ENCODE results near the gene AZGP1.
A peak's percentile ranks its signal among the peaks of the same experiment; 100 is the strongest.

AZGP1 gene

DNA sequence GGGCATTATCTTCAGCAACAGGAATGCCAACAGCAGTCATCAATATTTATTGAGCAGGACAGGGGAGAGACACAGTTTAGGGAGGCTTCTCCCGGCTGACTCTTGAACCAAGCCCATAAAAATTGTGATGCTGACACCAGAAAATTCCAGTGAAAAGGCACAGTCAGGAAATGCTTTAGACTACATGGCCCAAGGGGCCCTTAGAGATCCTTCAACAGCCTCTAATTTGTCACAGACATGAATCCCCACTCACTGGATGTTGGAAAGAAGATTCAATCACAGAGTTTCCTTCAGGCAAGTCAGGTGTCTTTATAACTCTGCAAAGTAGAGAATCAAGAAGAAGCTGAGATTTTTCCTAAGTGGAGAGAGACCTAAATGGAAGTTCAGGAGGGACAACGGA, 47.6 kb downstream of the AZGP1 start:
- Histone ChIP-seq H3K27ac (no peak overlapping the region), H3K27me3 (peaks cover 16% of the 10 kb centered on the region; the same call in 1 of the 2 replicates), H3K4me2 (no peak overlapping the region), H3K4me3 (no peak overlapping the region), H3K4me1 (peaks cover 14% of the 10 kb centered on the region), H3K36me3 (no peaks in the 10 kb centered on the region), H3K9me3 (no peaks in the 10 kb centered on the region), H3K9ac (no peak overlapping the region), H4K20me1 (no peaks in the 10 kb centered on the region)
- TF ChIP-seq Cebpa-rat (IDR thresholded peaks at IDR 0.05): no peak

DNA sequence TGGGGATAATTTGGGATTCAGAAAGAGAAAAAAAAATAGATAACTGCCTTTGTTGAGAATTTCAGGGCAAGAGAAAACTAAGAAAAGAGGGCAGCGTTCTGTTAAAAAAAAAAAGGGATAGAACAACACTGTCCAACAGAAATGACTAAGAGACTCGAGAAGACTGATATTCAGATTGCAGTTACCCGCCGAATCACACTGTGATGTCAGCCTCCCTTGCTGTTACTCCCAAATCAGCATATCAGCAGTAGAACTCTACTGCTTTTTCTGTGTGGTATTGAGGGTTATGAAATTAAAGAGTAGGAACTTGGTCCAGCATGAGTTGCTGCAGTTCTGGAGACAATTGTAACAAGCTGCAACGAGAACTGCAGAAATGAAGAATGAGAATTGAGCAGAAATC, 48.3 kb downstream of the AZGP1 start:
- H3K4me3 ChIP-seq: no peak overlapping the region
- H3K27ac ChIP-seq: no peak overlapping the region
- H3K9ac ChIP-seq: no peak overlapping the region
- H3K27me3 ChIP-seq: peaks cover 16% of the 10 kb centered on the region; the same call in 1 of the 2 replicates
- no peaks in the 10 kb centered on the region for H3K9me3 ChIP-seq
- H3K36me3 ChIP-seq: no peaks in the 10 kb centered on the region
- peaks cover 14% of the 10 kb centered on the region for H3K4me1 ChIP-seq
- H4K20me1 ChIP-seq: no peaks in the 10 kb centered on the region
- TF ChIP-seq Cebpa-rat (IDR thresholded peaks at IDR 0.05): no peak
- no peak overlapping the region for H3K4me2 ChIP-seq

DNA sequence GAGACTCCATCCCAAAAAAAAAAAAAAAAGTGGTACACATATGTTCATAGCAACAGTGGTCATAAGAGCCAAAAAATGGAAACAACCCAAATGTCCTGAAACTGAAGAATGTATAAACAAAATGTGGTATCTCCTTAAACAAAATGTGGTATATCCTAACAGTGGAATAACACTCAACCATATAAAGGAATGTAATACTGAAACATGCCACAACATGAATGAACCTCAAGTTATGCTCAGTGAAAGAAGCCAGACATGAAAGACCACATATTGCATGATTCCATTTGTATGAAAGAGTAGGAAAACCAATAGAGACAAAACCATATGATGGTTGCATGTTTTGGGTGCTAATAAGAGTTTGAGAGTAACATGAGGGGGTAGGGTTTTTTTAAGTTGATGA, 49.5 kb downstream of the AZGP1 start:
- no peak overlapping the region for H3K27ac ChIP-seq
- H4K20me1 ChIP-seq: no peaks in the 10 kb centered on the region
- H3K4me1 ChIP-seq: peaks cover 14% of the 10 kb centered on the region
- peaks cover 3% of the 10 kb centered on the region; the same call in 1 of the 2 replicates for H3K36me3 ChIP-seq
- H3K27me3 ChIP-seq: peaks cover 16% of the 10 kb centered on the region; the same call in 1 of the 2 replicates
- no peak overlapping the region for H3K9ac ChIP-seq
- no peak for TF ChIP-seq Cebpa-rat (IDR thresholded peaks at IDR 0.05)
- H3K4me2 ChIP-seq: no peak overlapping the region
- H3K4me3 ChIP-seq: no peak overlapping the region
- H3K9me3 ChIP-seq: no peaks in the 10 kb centered on the region

DNA sequence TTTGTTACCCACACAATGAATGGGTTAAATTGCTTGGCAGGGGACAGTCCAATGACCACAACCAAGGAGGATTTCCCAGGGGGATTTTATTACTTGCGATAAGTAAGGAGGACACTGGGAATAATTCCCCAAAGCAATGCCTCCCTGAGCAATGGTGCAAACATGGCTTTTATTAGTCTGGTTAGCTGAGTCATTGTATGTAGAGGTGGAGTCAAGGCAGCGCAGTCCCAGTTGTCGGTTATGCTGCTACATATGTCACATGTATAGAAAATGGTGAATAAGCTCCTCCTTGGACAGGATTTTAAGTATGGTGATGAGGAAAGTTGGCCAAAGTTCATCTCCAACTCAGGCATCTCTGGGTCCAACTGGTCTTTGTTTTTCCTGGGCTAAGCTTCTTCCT, 52.6 kb downstream of the AZGP1 start:
- H3K4me1 ChIP-seq: peaks cover 13% of the 10 kb centered on the region
- H3K36me3 ChIP-seq: peaks cover 7% of the 10 kb centered on the region; the same call in 1 of the 2 replicates
- no peak overlapping the region for H3K9ac ChIP-seq
- peaks cover 7% of the 10 kb centered on the region; the same call in 1 of the 2 replicates for H3K27me3 ChIP-seq
- no peak overlapping the region for H3K4me3 ChIP-seq
- no peak overlapping the region for H3K4me2 ChIP-seq
- no peak for TF ChIP-seq Cebpa-rat (IDR thresholded peaks at IDR 0.05)
- no peaks in the 10 kb centered on the region for H3K9me3 ChIP-seq
- no peak overlapping the region for H3K27ac ChIP-seq
- peaks cover 9% of the 10 kb centered on the region; the same call in 1 of the 2 replicates for H4K20me1 ChIP-seq

DNA sequence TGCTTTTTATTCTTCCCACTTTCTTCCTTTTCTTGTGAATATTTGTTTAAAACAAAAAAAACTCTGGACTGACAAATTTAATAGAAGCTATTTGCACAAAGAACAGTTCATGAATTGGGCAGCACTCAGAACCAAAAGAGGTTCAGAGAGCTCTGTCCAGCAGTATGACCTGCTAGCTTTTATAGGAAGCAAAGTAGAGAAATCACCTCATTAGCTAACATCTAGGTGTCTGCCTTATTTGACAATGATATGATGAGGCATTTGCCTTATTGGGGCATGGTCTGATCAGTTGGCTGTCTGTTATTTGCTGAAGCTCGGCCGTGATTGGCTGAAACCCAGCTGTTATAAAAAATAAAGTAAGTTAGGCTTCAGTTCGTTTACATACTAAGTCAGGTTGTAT, 55.7 kb downstream of the AZGP1 start:
- Histone ChIP-seq H3K27ac (peak overlapping the region; percentile 92), H3K9me3 (no peaks in the 10 kb centered on the region), H3K9ac (peak overlapping the region; percentile 95), H3K4me3 (peak overlapping the region; percentile 93), H3K27me3 (no peaks in the 10 kb centered on the region), H4K20me1 (peaks cover 39% of the 10 kb centered on the region), H3K4me2 (peak overlapping the region; percentile 80), H3K36me3 (peaks cover 35% of the 10 kb centered on the region), H3K4me1 (peaks cover 34% of the 10 kb centered on the region)
- TF ChIP-seq Cebpa-rat (IDR thresholded peaks at IDR 0.05): no peak

DNA sequence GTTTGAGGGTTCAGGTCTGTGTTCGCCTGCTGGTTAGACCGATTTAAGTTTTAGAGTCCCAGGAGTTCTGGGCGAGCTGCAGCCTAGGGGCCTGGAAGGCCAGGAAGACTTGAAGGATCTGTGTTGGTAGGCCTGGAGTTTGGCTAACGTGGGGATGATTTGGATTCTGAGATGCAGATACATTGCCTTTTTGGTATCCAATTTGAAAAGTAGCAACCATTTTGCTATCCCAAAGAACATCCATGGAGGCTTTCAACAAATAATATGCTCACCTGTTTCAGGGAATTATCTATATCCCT, 56.1 kb downstream of the AZGP1 start:
- Histone ChIP-seq H3K9ac (peak overlapping the region; percentile 95), H3K9me3 (no peaks in the 10 kb centered on the region), H3K27me3 (no peaks in the 10 kb centered on the region), H3K27ac (peak overlapping the region; percentile 92), H3K4me3 (peak overlapping the region; percentile 93), H3K36me3 (peaks cover 39% of the 10 kb centered on the region), H4K20me1 (peaks cover 43% of the 10 kb centered on the region), H3K4me2 (peak overlapping the region; percentile 80), H3K4me1 (peaks cover 34% of the 10 kb centered on the region)
- TF ChIP-seq Cebpa-rat (IDR thresholded peaks at IDR 0.05): no peak

DNA sequence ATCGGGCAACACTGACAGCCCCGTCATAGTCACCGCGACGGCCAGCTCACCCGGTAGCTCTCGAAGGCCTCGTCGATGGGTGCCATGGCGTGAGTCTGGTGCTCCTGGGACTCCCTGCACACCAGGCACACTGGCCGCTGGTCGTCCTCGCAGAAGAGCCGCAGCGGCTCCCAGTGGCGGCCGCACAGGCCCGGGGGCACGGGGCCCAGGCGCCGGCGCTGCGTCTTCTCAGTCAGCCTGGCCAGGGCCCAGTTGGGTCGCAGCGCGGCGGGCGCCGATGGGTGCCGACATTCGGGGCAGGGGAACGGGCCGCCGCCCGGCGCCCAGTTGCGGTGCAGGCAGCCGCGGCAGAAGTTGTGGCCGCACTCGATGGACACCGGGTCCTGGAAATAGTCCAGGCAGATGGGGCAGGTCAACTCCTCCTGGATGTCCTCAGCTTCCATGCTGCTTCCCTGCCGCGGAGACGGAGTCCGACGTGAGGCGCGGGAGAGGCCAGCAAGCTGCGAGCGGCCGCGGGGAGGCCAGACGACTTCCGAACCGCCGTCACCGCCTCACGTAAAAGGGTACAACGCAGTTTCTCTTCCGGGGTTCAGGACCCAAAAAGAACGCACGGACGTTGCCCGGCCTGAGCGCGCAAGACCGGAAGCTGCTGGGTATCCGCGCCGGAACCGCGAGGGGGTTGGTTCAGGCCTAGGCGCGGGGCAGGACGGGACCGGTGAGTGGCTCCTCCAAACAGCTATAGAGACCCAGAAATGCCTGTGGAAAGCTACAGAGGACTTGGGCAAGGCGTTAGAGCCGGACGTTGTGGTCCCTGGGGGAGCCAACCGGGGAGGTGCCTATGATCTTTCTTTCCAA, 56.6 kb downstream of the AZGP1 start, which contains the start of gene TRIM4:
TRIM4 (minus strand) TSS at position 572 of the 855 bp plus-strand sequence; CDS start at position 443, 129 bp downstream.
- Histone ChIP-seq H3K27me3 (no peaks in the 10 kb centered on the region), H3K4me2 (peak within 1 kb of the TSS; percentile 80), H4K20me1 (peaks cover 49% of the 10 kb centered on the region), H3K9me3 (no peaks in the 10 kb centered on the region), H3K4me3 (peak within 1 kb of the TSS; percentile 93), H3K9ac (peak within 1 kb of the TSS; percentile 95), H3K4me1 (peaks cover 38% of the 10 kb centered on the region), H3K36me3 (peaks cover 41% of the 10 kb centered on the region), H3K27ac (peak within 1 kb of the TSS; percentile 92)
- no peak for TF ChIP-seq Cebpa-rat (IDR thresholded peaks at IDR 0.05)
